ENCODE results near the gene MKNK2.

DNA sequence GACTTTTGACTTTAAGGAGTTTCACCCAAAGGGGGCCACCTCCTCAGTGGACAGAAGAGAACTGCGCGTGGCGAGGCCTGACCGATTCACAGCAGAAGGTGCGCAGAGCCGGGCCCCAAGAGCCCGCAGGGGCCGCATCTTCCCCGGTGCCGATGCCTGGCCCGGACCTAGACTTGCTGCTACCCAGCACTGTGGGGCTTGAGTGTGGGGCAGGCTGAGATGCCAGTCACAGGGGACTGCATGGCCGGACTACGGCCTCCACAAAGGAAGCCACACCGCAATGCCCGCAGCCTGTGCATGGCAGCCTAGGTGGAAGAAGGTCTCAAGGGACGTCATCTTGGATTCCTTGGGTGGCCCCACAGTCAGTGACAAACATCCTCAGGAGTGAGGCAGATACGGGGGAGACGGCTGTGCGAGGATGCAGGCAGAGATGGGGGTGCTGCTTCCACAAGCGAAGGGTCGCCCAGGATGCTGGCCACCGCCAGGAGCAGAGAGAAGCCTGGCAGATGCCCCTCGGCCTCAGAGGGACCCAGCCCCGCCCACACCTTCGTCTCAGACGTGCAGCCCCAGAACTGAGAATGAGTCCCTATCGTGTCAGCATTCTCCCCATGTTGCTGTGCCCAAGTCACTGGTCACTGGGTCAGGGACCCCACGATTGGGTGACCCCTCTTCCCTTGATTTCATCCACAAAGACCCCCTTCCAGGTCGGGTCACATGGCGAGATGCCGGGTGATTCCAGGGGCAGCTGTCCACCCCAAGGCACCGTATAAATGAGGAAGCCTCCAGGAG, 28.2 kb upstream of the MKNK2 start:
- TF ChIP-seq EZH2 (IDR thresholded peaks at IDR 0.05; ENCODE audit: borderline replicate concordance, insufficient read depth, low read depth, low read length, poor library complexity, severe bottlenecking), result no peak
- TF ChIP-seq, protein P1, sequence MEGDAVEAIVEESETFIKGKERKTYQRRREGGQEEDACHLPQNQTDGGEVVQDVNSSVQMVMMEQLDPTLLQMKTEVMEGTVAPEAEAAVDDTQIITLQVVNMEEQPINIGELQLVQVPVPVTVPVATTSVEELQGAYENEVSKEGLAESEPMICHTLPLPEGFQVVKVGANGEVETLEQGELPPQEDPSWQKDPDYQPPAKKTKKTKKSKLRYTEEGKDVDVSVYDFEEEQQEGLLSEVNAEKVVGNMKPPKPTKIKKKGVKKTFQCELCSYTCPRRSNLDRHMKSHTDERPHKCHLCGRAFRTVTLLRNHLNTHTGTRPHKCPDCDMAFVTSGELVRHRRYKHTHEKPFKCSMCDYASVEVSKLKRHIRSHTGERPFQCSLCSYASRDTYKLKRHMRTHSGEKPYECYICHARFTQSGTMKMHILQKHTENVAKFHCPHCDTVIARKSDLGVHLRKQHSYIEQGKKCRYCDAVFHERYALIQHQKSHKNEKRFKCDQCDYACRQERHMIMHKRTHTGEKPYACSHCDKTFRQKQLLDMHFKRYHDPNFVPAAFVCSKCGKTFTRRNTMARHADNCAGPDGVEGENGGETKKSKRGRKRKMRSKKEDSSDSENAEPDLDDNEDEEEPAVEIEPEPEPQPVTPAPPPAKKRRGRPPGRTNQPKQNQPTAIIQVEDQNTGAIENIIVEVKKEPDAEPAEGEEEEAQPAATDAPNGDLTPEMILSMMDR (IDR thresholded peaks at IDR 0.05), result no peak

Data from B cell (primary cell).